LNCaP clone FGC (cell line): ENCODE data around the gene ORMDL2.

Source experiments
- DNase-seq: peaks from one replicate; pipeline ENCODE4 v3.0.0-alpha.2; 2011; ENCODE audit warnings: low read depth
- H3K4me3 ChIP-seq: 2 replicates; pipeline ENCODE4 v1.5.1; 2011; ENCODE audit warnings: mild to moderate bottlenecking, low read depth, low read length, control low read depth
- TF ChIP-seq, protein P1 (sequence below): IDR thresholded peaks from 2 replicates; pipeline ENCODE4 v1.5.1; 2012; ENCODE audit warnings: mild to moderate bottlenecking; ENCODE audit not compliant: control insufficient read depth, insufficient read depth; ENCODE audit errors: extremely low read depth

Gene ORMDL2

DNA sequence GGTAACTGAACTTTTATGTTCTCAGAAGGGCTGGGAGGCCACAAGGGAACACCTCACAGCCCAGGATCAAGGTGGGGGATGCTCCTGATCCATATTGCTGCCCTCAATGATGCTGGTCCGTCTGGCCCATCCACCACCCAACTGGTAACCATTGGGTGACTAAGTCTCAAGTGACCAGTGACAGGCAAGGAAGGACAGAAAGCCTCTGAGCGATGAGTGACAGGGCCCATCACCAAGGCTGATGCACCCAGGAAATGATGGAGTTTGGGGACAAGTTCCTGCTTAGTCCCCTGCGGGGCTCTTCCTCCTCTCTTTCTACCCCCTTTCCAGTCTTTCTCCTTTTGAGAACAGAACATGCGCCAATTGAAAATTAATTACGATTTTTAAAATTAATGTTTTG, 27.5 kb downstream of the ORMDL2 start:
- no peak for DNase-seq
- no peak overlapping the region for H3K4me3 ChIP-seq
- TF ChIP-seq, protein P1, sequence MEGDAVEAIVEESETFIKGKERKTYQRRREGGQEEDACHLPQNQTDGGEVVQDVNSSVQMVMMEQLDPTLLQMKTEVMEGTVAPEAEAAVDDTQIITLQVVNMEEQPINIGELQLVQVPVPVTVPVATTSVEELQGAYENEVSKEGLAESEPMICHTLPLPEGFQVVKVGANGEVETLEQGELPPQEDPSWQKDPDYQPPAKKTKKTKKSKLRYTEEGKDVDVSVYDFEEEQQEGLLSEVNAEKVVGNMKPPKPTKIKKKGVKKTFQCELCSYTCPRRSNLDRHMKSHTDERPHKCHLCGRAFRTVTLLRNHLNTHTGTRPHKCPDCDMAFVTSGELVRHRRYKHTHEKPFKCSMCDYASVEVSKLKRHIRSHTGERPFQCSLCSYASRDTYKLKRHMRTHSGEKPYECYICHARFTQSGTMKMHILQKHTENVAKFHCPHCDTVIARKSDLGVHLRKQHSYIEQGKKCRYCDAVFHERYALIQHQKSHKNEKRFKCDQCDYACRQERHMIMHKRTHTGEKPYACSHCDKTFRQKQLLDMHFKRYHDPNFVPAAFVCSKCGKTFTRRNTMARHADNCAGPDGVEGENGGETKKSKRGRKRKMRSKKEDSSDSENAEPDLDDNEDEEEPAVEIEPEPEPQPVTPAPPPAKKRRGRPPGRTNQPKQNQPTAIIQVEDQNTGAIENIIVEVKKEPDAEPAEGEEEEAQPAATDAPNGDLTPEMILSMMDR = no peak

DNA sequence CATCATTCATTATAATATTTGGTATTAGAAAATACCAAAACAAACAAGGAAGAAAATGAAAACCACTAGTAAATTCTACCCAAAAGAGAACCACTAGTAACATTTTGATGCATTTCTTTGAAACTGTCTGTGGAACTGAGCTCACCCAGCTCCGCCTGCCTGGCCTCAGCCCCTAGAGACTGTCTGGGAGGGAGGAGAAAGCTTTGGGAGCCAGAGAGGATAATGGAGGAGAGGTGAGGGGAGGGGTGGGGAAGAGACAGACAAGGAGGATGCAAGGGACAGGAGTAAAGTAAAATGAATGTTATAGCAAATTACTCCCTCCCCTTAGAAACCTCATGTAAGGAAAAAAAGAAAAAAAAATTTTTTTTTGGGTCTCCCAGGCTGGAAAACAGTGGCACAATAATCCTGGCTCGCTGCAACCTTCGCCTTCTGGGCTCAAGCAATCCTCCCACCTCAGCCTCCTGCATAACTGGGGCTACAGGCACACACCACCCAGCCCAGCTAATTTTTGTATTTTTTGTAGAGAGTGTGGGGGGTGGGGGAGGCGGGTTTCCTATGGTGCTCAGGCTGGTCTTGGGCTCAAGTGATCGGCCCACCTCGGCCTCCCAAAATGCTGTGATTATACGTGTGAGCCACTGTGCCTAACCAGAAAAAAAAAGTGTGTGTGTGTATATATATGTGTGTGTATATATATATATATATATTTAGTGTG, 28.1 kb downstream of the ORMDL2 start:
- DNase-seq = no peak
- TF ChIP-seq, protein P1 = no peak
- H3K4me3 ChIP-seq = no peak overlapping the region

DNA sequence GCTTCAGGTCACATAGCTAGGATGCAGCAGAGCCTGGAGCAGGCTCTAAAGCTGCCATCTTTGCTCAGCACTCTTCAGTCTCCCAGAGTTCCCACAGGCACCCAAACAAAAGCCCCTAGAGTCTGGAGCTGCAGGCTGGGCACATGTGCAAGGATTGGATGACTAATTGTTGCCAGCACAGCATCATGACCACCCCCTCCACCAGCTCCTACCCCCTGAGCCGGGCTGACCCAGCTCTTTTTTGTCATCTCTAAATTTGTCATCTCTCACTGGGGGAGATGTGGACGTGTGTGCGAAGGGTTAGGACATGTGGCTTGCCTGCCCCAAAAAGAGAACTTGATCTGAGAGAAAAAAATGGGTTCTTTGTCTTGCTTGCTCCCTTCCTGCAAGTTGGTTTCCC, 29.2 kb downstream of the ORMDL2 start:
- no peak for DNase-seq
- H3K4me3 ChIP-seq = no peak overlapping the region
- TF ChIP-seq, protein P1 = no peak

DNA sequence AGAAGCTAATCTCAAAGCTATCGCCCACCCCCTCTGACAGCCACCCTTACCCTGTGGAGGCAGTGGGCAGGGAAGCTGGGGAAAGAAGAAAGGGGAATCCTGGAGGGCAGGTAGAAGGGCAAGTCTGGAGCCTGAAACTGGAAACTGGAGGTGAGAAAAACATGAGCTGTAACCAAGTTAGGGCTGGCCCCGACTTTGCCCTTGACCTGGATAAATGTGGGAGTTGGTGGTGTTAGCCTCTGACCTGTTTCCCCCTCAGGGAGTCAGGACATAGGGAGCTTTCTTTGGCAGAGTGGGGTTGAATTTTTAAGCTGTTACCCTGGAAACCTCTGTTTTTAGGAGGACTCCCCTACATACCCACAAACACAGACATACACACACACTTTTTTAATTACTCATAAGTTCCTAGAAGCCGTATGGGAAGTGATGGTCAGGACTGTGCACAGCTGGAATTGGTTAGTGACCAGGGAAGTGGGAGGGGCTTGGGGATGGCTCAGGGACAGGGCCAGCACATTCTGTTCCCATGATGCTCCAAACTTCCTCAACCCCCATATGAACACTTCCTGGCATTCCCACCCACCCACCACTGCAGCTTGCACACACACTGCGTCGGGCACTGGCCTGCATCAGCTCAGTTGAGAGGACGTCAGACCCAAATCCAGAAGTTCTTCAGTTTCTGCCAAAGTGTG, 29.9 kb downstream of the ORMDL2 start:
- no peak overlapping the region for H3K4me3 ChIP-seq

DNA sequence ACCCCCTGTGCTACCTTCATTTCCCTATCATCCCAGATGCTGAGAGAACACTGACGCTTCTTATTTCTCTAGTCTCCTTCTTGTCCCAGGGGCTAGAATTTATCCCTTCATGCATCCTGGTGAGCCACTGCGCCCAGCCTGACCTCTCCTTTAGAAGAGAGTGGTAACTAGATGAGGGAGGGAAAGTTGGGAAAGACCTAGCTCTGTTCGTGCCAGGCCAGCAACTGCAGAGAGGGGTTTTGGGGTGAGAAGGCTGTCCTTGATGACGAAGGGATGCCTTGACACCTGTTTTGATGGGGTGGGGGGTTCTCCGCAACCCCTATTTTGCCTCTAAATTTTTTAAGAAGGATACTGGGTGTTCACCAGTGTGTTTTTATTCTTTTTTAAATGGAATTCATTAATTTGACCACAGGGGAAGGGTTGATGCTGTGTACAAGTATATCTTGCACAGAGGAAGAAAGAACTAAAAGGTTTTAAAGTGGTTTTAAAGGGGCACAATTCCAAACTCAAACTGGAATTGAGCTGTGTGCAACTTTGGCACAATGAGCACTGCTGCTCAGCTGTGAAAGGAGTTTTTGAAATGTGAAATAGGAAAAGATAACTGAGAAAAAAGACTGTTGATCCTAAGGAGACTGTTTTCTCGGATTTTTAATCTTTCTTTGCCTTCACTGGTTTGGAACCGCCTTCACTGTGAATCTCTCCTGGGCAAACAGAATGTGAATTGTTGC, 31.9 kb downstream of the ORMDL2 start:
- no peak overlapping the region for H3K4me3 ChIP-seq
- TF ChIP-seq, protein P1 = no peak
- no peak for DNase-seq

More for the DNA sequence above, 29.9 kb downstream of the ORMDL2 start:
- TF ChIP-seq, protein P1 = no peak
- no peak for DNase-seq

DNA sequence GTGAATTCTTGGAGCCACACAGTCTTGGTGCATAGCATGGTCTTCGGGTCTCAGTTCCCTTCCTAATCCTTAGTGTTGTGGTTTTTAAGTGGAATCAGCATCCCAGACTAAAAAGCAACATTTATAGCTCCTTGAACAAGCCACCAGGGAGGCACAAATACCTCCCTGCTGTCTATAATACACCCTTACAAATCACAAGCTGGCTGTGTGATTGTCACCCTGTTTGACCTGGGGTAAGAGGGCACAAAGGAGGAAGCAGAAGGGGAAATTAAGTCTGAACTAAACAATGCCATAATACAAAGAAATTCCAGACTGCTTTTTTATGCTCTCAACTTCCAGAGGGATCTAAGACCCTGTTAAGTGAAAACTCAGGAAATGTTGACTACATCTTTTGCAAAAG, 32.6 kb downstream of the ORMDL2 start:
- no peak for DNase-seq
- H3K4me3 ChIP-seq = no peak overlapping the region
- TF ChIP-seq, protein P1 = no peak
